Naive thymus-derived CD8-positive, alpha-beta T cell (primary cell): ENCODE data around the gene EIF1AD. TPM values are rescaled to one million over a fixed set of nuclear protein-coding genes. Genes with fewer than 3 reads are reported as not detected.

Source experiments
- ATAC-seq, 2 donors: fragments of 150-1000 bp; cut with Tn5 transposase in 1 of 2; sonication (Bioruptor Pico), chemical (Tn5 transposase) in 1 of 2; 1 replicate in 1 of 2; 2 replicates in 1 of 2; pipeline ENCODE4 v1.10.0; 2021; ENCODE audit warnings: mild to moderate bottlenecking in 2 of 2, moderate library complexity in 2 of 2
- POLR2A ChIA-PET: fragments of 350-600 bp; sonication (Branson Sonifier 250); formaldehyde crosslinking; loops from one replicate; lab custom pipeline; 2021; ENCODE audit warnings: antibody characterized with exemption; lab: Charles Lee
- DNase-seq, 10 donors: peaks; one replicate each; pipeline versions ENCODE4 v3.0.0 to v3.0.0-alpha.2; 2020 to 2022
- H3K27ac Mint-ChIP-seq, 10 donors: one replicate each; pipeline ENCODE4 v1.8.0; 2020 to 2022; ENCODE audit warnings: mild to moderate bottlenecking in 10 of 10, mixed read lengths in 10 of 10, moderate library complexity in 4 of 10, inconsistent platforms in 1 of 10
- H3K27me3 Mint-ChIP-seq, 5 donors: one replicate each; pipeline ENCODE4 v1.8.0; 2021 to 2022; ENCODE audit warnings: mixed read lengths in 5 of 5
- H3K36me3 Mint-ChIP-seq, 3 donors: one replicate each; pipeline ENCODE4 v1.8.0; 2020 to 2022; ENCODE audit warnings: mixed read lengths in 3 of 3, mild to moderate bottlenecking in 2 of 3, inconsistent platforms in 1 of 3
- H3K4me1 Mint-ChIP-seq, 4 donors: one replicate each; pipeline ENCODE4 v1.8.0; 2021 to 2022; ENCODE audit warnings: mixed read lengths in 4 of 4
- H3K4me3 Mint-ChIP-seq, 10 donors: one replicate each; pipeline ENCODE4 v1.8.0; 2020 to 2022; ENCODE audit warnings: mild to moderate bottlenecking in 10 of 10, mixed read lengths in 10 of 10, moderate library complexity in 6 of 10, inconsistent platforms in 1 of 10
- H3K9me3 Mint-ChIP-seq, 9 donors: one replicate each; pipeline ENCODE4 v1.8.0; 2020 to 2022; ENCODE audit warnings: mixed read lengths in 9 of 9, mild to moderate bottlenecking in 3 of 9, inconsistent platforms in 1 of 9, moderate library complexity in 1 of 9
- polyA plus RNA-seq, 3 donors: library from polyadenylated mRNA; unstranded; fragments of 300-500 nt; fragmentation: Illumina TruSeq; gene quantifications; one replicate each; pipeline ENCODE4 v1.2.3, GENCODE V29; 2021
- total RNA-seq, 8 experiments: library from RNA in 2 of 8; stranded (reverse) in 2 of 8; gene quantifications; one replicate each; pipeline ENCODE4 v1.2.3 and lab custom pipeline; 2021 to 2026

Gene EIF1AD
- 10 to 100 TPM; 62.4 to 64.8 TPM for total RNA-seq
- 10 to 100 TPM; 11.5 to 18.7 (median 14.3) TPM for polyA plus RNA-seq
- 38.9 to 93.0 (median 47.0) reads per million in 6 experiments for total RNA-seq (lab: John Stamatoyannopoulos, UW)

- H3K36me3 Mint-ChIP-seq, result peaks cover 6 to 62% (median 6%) of the 10 kb centered on the region in 3 donors
- ATAC-seq (peak; percentile 79 to 88), DNase-seq (peak; percentile 69 to 99 (median 94))
- no peaks in the 10 kb centered on the region for H3K27me3 Mint-ChIP-seq
- peak within 1 kb of the TSS; percentile 98 to 100 (median 99) for H3K27ac Mint-ChIP-seq
- POLR2A ChIA-PET, result interaction anchor here (0.7 to 2.1 kb wide), 24 partner anchors 9 to 462 kb away, joined by 3 to 30 read pairs (median 4); partner anchors contain the start of genes CCDC85B, CFL1, CST6 and FIBP
- no peaks in the 10 kb centered on the region for H3K9me3 Mint-ChIP-seq
- peaks cover 17 to 54% (median 48%) of the 10 kb centered on the region in 4 donors for H3K4me1 Mint-ChIP-seq
- peak within 1 kb of the TSS; percentile 98 to 100 (median 99) for H3K4me3 Mint-ChIP-seq
Measured at GRCh38 chr11:66001942-66002647, at the start of gene EIF1AD, which contains the start of gene BANF1. TSS of gene EIF1AD (minus strand) at chr11:66002157. CDS start at chr11:66000389, 1,768 bp downstream. TSS of gene BANF1 (plus strand) at chr11:66002503. CDS start at chr11:66003251, 748 bp downstream.

- Mint-ChIP-seq H3K4me3 (peak overlapping the region; percentile 93 to 100 (median 99)), H3K27ac (peak overlapping the region; percentile 51 to 98 (median 94)), H3K27me3 (peaks cover 0 to 5% (median 0%) of the 10 kb centered on the region in 5 donors), H3K36me3 (peaks cover 3 to 32% (median 3%) of the 10 kb centered on the region in 3 donors), H3K9me3 (no peaks in the 10 kb centered on the region), H3K4me1 (peaks cover 19 to 44% (median 37%) of the 10 kb centered on the region in 4 donors)
- POLR2A ChIA-PET, result interaction anchor here (1.4 to 2.9 kb wide), 5 partner anchors 10 to 216 kb away, joined by 4 to 26 read pairs (median 9); partner anchors contain the start of genes BANF1, EIF1AD and PACS1
- DNase-seq (no peak), ATAC-seq (no peak)
Measured at GRCh38 chr11:66051371-66051765, 49.4 kb upstream of the EIF1AD start.

GRCh38 chr11:66050581-66051231, 48.7 kb upstream of the EIF1AD start:
- Mint-ChIP-seq H3K4me1 (peaks cover 21 to 44% (median 38%) of the 10 kb centered on the region in 4 donors), H3K4me3 (peak overlapping the region; percentile 93 to 100 (median 99)), H3K9me3 (no peaks in the 10 kb centered on the region), H3K36me3 (peaks cover under 1 to 26% (median 3%) of the 10 kb centered on the region in 3 donors), H3K27ac (peak overlapping the region in 9 of 10 donors; percentile 51 to 98 (median 94)), H3K27me3 (peaks cover 0 to 5% (median 0%) of the 10 kb centered on the region in 5 donors)
- DNase-seq (no peak), ATAC-seq (no peak)
- POLR2A ChIA-PET, result interaction anchor here (1.4 to 2.5 kb wide), 3 partner anchors 10 to 217 kb away, joined by 4 to 11 read pairs (median 8); no protein-coding TSS in a partner anchor

- Mint-ChIP-seq H3K9me3 (no peaks in the 10 kb centered on the region), H3K27me3 (peaks cover 0 to 5% (median 0%) of the 10 kb centered on the region in 5 donors), H3K4me1 (peaks cover 22 to 46% (median 42%) of the 10 kb centered on the region in 4 donors), H3K36me3 (peaks cover 0 to 11% (median 3%) of the 10 kb centered on the region in 3 donors), H3K27ac (peak within 1 kb of the TSS in 4 of 10 donors; percentile 53 to 65 (median 62)), H3K4me3 (peak within 1 kb of the TSS; percentile 19 to 72 (median 45))
- ATAC-seq, result no peak
- DNase-seq, result peak in 1 of 10 donors; percentile 10
- POLR2A ChIA-PET, result no interaction called here
Measured at GRCh38 chr11:66048547-66049323, 46.8 kb upstream of the EIF1AD start, which contains the start of gene GAL3ST3. TSS of gene GAL3ST3 (minus strand) at chr11:66049161. CDS start at chr11:66045415, 3,746 bp downstream.

- no peak for DNase-seq
- H3K9me3 Mint-ChIP-seq, result no peaks in the 10 kb centered on the region
- H3K27ac Mint-ChIP-seq, result peak overlapping the region in 2 of 10 donors; percentile 59 to 65
- H3K36me3 Mint-ChIP-seq, result peaks cover 0 to 5% (median 3%) of the 10 kb centered on the region in 3 donors
- POLR2A ChIA-PET, result interaction anchor here (0.6 kb wide), 1 partner anchor 1280 kb away, joined by 5 read pairs; no protein-coding TSS in a partner anchor
- H3K4me1 Mint-ChIP-seq, result peaks cover 17 to 40% (median 35%) of the 10 kb centered on the region in 4 donors
- peaks cover 0 to 5% (median 0%) of the 10 kb centered on the region in 5 donors for H3K27me3 Mint-ChIP-seq
- H3K4me3 Mint-ChIP-seq, result peak overlapping the region in 3 of 10 donors; percentile 9 to 45 (median 45)
- no peak for ATAC-seq
Measured at GRCh38 chr11:66047541-66048365, 45.8 kb upstream of the EIF1AD start.

- peak in 1 of 10 donors; percentile 40 for DNase-seq
- no peaks in the 10 kb centered on the region for H3K9me3 Mint-ChIP-seq
- H3K36me3 Mint-ChIP-seq, result no peaks in the 10 kb centered on the region
- peaks cover 0 to 5% (median 0%) of the 10 kb centered on the region in 5 donors for H3K27me3 Mint-ChIP-seq
- no peak overlapping the region for H3K4me3 Mint-ChIP-seq
- POLR2A ChIA-PET, result no interaction called here
- no peak for ATAC-seq
- peaks cover 12 to 32% (median 28%) of the 10 kb centered on the region in 4 donors for H3K4me1 Mint-ChIP-seq
- peak overlapping the region in 1 of 10 donors; percentile 79 for H3K27ac Mint-ChIP-seq
Measured at GRCh38 chr11:66046901-66047300, 44.9 kb upstream of the EIF1AD start.

- ATAC-seq (peak; percentile 98), DNase-seq (peak; percentile 76 to 90 (median 84))
- POLR2A ChIA-PET, result interaction anchor here (0.5 to 2.0 kb wide), 4 partner anchors 19 to 115 kb away, joined by 3 to 5 read pairs (median 4); no protein-coding TSS in a partner anchor
- Mint-ChIP-seq H3K27me3 (peaks cover 0 to 5% (median 0%) of the 10 kb centered on the region in 5 donors), H3K4me3 (peak overlapping the region in 2 of 10 donors; percentile 22 to 60), H3K36me3 (no peaks in the 10 kb centered on the region), H3K4me1 (peaks cover 10 to 22% (median 19%) of the 10 kb centered on the region in 4 donors), H3K27ac (peak overlapping the region in 3 of 10 donors; percentile 24 to 63 (median 25)), H3K9me3 (no peaks in the 10 kb centered on the region)
Measured at GRCh38 chr11:66045177-66045639, 43.3 kb upstream of the EIF1AD start.

- no peaks in the 10 kb centered on the region for H3K36me3 Mint-ChIP-seq
- peak; percentile 3 to 13 for ATAC-seq
- H3K27me3 Mint-ChIP-seq, result peaks cover 0 to 5% (median 0%) of the 10 kb centered on the region in 5 donors
- H3K27ac Mint-ChIP-seq, result peak overlapping the region in 5 of 10 donors; percentile 24 to 72 (median 28)
- DNase-seq, result no peak
- peaks cover 10 to 21% (median 17%) of the 10 kb centered on the region in 4 donors for H3K4me1 Mint-ChIP-seq
- peak overlapping the region in 2 of 10 donors; percentile 22 to 60 for H3K4me3 Mint-ChIP-seq
- no peaks in the 10 kb centered on the region for H3K9me3 Mint-ChIP-seq
- POLR2A ChIA-PET, result interaction anchor here (2.0 kb wide), 1 partner anchor 19 kb away, joined by 4 read pairs; no protein-coding TSS in a partner anchor
Measured at GRCh38 chr11:66044757-66045156, 42.8 kb upstream of the EIF1AD start.

GRCh38 chr11:66042996-66043906, 41.3 kb upstream of the EIF1AD start:
- ATAC-seq (no peak), DNase-seq (peak in 1 of 10 donors; percentile 38)
- H3K9me3 Mint-ChIP-seq, result no peaks in the 10 kb centered on the region
- POLR2A ChIA-PET, result no interaction called here
- H3K4me3 Mint-ChIP-seq, result no peak overlapping the region
- no peak overlapping the region for H3K27ac Mint-ChIP-seq
- no peaks in the 10 kb centered on the region for H3K36me3 Mint-ChIP-seq
- H3K27me3 Mint-ChIP-seq, result peaks cover 0 to 3% (median 0%) of the 10 kb centered on the region in 5 donors
- H3K4me1 Mint-ChIP-seq, result peaks cover 7 to 16% (median 11%) of the 10 kb centered on the region in 4 donors
